ENCODE measurements around the gene KLHL41.
A peak's percentile ranks its signal among the peaks of the same experiment; 100 is the strongest.
"Not testable (repeated sequence)": the region's sequence is repeated elsewhere in the genome, so short reads cannot be mapped to it uniquely, and the experiment has no call there.

Gene KLHL41

DNA sequence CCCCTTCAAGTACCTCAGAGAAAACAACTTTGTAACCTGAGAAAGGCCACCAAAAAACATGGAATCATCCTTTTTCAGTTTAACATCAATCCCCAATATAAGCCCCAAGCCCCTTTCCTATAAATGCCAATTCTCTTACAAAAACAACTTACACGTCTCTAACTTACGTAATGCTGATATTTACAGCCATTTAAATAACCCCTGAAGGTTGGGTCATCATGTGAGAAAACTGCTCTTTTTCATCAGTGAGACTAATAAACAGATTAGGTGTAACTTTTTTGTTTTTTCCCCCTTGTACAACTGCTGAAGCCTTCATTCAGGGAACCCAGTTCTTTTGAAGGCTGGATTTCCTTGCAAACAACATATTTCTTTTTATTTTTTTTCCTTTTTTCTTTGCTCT, 60.4 kb downstream of the KLHL41 start:
- no peak overlapping the region for H3K4me3 ChIP-seq (replicated peaks; ENCODE audit: low read depth, low read length)
- DNase-seq (ENCODE audit: extremely low read depth, low read depth) = no peak
- no peak for TF ChIP-seq CTCF (IDR thresholded peaks at IDR 0.05; ENCODE audit: low read depth, low read length, missing control alignments)

GRCh38 chr2:169570752-169571151, 61.2 kb downstream of the KLHL41 start:
- H3K4me3 ChIP-seq (replicated peaks; ENCODE audit: low read depth, low read length); DNase-seq (ENCODE audit: extremely low read depth, low read depth): not testable (repeated sequence)

DNA sequence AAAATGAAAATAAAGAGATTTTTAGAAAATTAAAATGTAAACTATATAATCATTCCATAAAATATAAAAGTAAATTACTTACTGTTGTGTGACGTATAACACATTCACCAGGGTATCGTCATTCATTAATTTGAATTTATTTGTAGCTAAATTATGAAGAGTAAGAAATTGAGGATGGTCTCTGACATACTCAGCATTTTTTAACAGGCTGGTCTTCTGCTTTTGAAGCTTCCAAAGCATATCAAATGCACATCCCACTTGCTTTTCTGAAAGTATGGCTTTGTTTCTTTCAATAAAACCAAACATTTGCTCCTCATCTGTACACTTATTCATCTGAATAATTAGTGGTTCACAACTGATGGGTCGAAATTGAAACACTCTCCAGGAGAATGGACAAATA, 62.1 kb downstream of the KLHL41 start:
- DNase-seq (ENCODE audit: extremely low read depth, low read depth) = no peak
- no peak for TF ChIP-seq CTCF (IDR thresholded peaks at IDR 0.05; ENCODE audit: low read depth, low read length, missing control alignments)

GRCh38 chr2:169572189-169572588, 62.7 kb downstream of the KLHL41 start:
- no peak for DNase-seq (ENCODE audit: extremely low read depth, low read depth)
- TF ChIP-seq CTCF (IDR thresholded peaks at IDR 0.05; ENCODE audit: low read depth, low read length, missing control alignments) = no peak
- peak overlapping the region; percentile 80; the same call in 1 of the 2 replicates for H3K4me3 ChIP-seq (replicated peaks; ENCODE audit: low read depth, low read length)

More for the DNA sequence above, 62.1 kb downstream of the KLHL41 start:
- H3K4me3 ChIP-seq (replicated peaks; ENCODE audit: low read depth, low read length) = no peak overlapping the region

DNA sequence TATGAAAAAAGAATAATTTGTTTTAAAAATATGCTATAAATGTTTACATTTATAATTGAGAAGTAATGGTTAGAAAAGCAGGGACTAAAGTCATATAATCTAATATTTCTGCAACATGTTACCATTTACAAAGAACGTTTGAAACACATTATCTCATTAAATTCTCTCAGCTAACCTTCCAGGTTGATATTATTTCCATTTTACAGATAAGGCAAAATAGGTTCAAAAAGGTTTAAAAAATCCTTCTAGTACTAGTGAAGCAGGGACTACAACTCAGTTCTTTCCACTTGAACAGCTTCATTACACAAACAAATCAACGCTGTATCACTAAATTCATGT, 63.3 kb downstream of the KLHL41 start:
- peak overlapping the region; percentile 80 for H3K4me3 ChIP-seq (replicated peaks; ENCODE audit: low read depth, low read length)
- no peak for TF ChIP-seq CTCF (IDR thresholded peaks at IDR 0.05; ENCODE audit: low read depth, low read length, missing control alignments)
- no peak for DNase-seq (ENCODE audit: extremely low read depth, low read depth)

GRCh38 chr2:169573160-169573973, 63.9 kb downstream of the KLHL41 start, which contains the start of gene FASTKD1:
TSS of gene FASTKD1 (minus strand) at chr2:169573865. CDS start at chr2:169572029, 1,836 bp downstream.
- DNase-seq (ENCODE audit: extremely low read depth, low read depth) = peak; percentile 79
- TF ChIP-seq CTCF (IDR thresholded peaks at IDR 0.05; ENCODE audit: low read depth, low read length, missing control alignments) = no peak
- peak within 1 kb of the TSS; percentile 80 for H3K4me3 ChIP-seq (replicated peaks; ENCODE audit: low read depth, low read length)

- TF ChIP-seq CTCF (IDR thresholded peaks at IDR 0.05; ENCODE audit: low read depth, low read length, missing control alignments) = no peak
- H3K4me3 ChIP-seq (replicated peaks; ENCODE audit: low read depth, low read length) = peak overlapping the region; percentile 80
- DNase-seq (ENCODE audit: extremely low read depth, low read depth) = no peak
These were observed 64.4 kb downstream of the KLHL41 start for GRCh38 chr2:169573974-169574299.

- not testable (repeated sequence) for DNase-seq (ENCODE audit: extremely low read depth, low read depth); H3K4me3 ChIP-seq (replicated peaks; ENCODE audit: low read depth, low read length)
These were observed 65.0 kb downstream of the KLHL41 start for GRCh38 chr2:169574539-169574938.

DNA sequence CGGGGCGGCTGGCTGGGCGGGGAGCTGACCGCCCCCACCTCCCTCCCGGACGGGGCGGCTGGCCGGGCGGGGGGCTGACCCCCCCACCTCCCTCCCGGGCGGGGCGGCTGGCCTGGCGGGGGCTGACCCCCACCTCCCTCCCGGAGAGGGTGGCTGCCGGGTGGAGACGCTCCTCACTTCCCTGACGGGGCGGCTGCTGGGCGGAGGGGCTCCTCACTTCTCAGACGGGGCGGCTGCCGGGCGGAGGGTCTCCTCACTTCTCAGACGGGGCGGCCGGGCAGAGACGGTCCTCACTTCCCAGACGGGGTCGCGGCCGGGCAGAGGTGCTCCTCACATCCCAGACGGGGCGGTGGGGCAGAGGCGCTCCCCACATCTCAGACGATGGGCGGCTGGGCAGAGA, 65.8 kb downstream of the KLHL41 start:
- not testable (repeated sequence) for H3K4me3 ChIP-seq (replicated peaks; ENCODE audit: low read depth, low read length); DNase-seq (ENCODE audit: extremely low read depth, low read depth)

Data from HFF-Myc (cell line).